Vein endothelial cell (primary cell): ENCODE data around the gene LSG1. TPM values are rescaled to one million over a fixed set of nuclear protein-coding genes. Genes with fewer than 3 reads are reported as not detected.

Source experiments
- small RNA-seq: library from RNA; depleted of rRNA; stranded (forward); fragments of <200 nt; gene quantifications from one replicate; pipeline ENCODE3, GENCODE V24; 2012
- total RNA-seq: library from RNA; depleted of rRNA; stranded (reverse); fragments of >200 nt; gene quantifications from 2 replicates; pipeline ENCODE4 v1.2.3, GENCODE V29; 2012

LSG1 gene
- total RNA-seq, result 56.2 and 66.3 TPM in 2 replicates

GRCh38 chr3:194671900-194672808 lies at the start of gene LSG1:
LSG1 (minus strand) TSS chr3:194672191; CDS start chr3:194672162, 29 bp downstream.

DNA sequence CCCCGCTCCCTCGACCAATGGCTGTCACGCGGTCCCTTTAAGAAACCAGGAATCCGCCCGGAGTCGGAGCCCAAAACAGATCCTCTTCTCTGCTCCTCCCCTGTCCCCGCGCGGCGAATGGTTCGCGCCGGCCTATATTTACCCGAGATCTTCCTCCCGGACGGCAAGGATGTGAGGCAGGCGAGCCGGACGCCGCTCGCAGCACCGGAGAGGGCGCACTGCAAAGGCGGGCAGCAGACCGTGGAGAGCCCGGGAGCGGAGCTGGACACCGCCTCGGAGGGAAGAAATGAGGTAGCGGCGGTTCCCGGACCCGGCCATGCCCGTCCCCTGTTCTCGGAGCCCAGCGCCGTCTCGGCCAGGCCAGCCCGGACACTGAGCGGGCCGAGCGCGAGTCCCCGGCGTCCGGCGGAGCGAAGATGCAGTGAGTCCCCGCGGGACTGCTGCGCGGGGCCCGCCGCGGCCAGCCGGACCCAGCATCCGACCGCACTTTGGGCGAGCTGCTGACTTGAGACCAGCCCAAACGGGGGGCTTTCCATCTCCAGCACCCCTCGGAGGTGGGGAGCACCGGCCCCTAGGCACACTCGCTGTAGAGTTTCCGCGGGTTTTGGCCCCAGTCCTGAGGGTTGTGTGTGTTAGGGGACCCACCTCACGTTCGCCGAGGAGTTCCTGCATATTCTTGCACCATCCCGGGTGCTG lies 13.9 kb upstream of the LSG1 start, which contains the start of gene FAM43A:
FAM43A (plus strand) TSS at position 166 of the 696 bp plus-strand sequence. CDS start 944 bp downstream, outside the sequence.

DNA sequence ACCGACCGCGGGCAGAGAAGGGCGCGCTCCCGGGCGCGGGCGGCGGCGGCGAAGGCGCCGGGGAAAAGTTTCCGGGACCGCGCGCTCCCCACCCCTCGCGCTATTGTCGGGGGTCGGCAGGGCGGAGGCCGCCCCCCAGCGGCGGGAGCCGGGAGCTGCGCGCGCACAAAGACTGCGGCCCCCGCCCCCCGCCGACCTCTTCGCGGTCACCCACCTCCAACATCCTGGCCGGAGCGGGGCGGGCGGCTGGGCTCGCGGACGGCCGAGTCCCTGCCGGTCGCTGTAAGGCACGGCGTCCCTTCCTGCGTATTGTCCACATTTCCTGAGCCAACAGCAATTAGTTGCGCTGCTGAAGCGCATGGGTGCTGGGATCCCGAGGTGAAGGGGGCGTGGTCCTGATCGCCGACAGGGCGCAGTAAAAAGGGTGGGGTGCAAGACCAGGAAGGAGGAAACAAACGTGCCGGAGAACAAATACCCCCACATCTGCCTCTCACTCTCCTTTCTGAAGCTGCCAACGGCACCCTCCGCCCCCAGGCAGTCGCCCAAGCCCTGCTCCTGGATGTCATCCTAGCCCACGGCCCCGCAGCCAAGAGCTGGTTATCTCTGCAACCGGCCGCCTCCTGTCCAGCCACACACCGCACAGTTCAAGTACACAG lies 38.5 kb downstream of the LSG1 start, which contains the start of gene TMEM44:
TMEM44 (minus strand) TSS at position 71 of the 656 bp plus-strand sequence. CDS start 204 bp downstream, outside the sequence.

Small RNA genes lying within 50 kb of the gene (small RNA-seq; reads per million reads assigned to genes)
- gene AC046143.2, result not detected

Other genes with a start within 250 kb of the LSG1 start
- gene ATP13A3, start 185.2 kb downstream of the LSG1 start, total RNA-seq, result 132 and 147 TPM in 2 replicates
- gene TMEM44, start 38.8 kb downstream of the LSG1 start, total RNA-seq, result 40.8 and 55.5 TPM in 2 replicates
- 236 and 304 TPM in 2 replicates for gene FAM43A, start 13.7 kb upstream of the LSG1 start, total RNA-seq